Activated CD8-positive, alpha-beta T cell treated with anti-CD3 and anti-CD28 coated beads, Interleukin-2, amount 10 ng/mL, durations not matched to agents 7 days and 5 days (primary cell): ENCODE measurements around the gene TJAP1. TPM values are rescaled to one million over a fixed set of nuclear protein-coding genes. Genes with fewer than 3 reads are reported as not detected.

Experiments
- ATAC-seq: fragments of 150-1000 bp; cut with Tn5 transposase; one replicate; pipeline ENCODE4 v1.10.0; 2021; ENCODE audit warnings: moderate library complexity
- CTCF ChIA-PET: fragments of 350-600 bp; sonication (Branson Sonifier 250); formaldehyde crosslinking; loops from one replicate; lab custom pipeline; 2021; ENCODE audit warnings: antibody characterized with exemption; lab: Charles Lee
- POLR2A ChIA-PET: fragments of 350-600 bp; sonication (Branson Sonifier 250); formaldehyde crosslinking; loops from one replicate; lab custom pipeline; 2021; ENCODE audit warnings: antibody characterized with exemption; lab: Charles Lee
- DNase-seq: peaks from one replicate; pipeline ENCODE4 v3.0.0-alpha.2; 2020
- H3K27ac Mint-ChIP-seq: one replicate; pipeline ENCODE4 v1.8.0; 2021; ENCODE audit warnings: mild to moderate bottlenecking, mixed read lengths
- H3K27me3 Mint-ChIP-seq: one replicate; pipeline ENCODE4 v1.8.0; 2021; ENCODE audit warnings: low read depth, mixed read lengths
- H3K36me3 Mint-ChIP-seq: one replicate; pipeline ENCODE4 v1.8.0; 2021; ENCODE audit warnings: low read depth, mixed read lengths
- H3K4me1 Mint-ChIP-seq: one replicate; pipeline ENCODE4 v1.8.0; 2021; ENCODE audit warnings: low read depth, mixed read lengths
- H3K4me3 Mint-ChIP-seq: one replicate; pipeline ENCODE4 v1.8.0; 2021; ENCODE audit warnings: mild to moderate bottlenecking, mixed read lengths
- H3K9me3 Mint-ChIP-seq: one replicate; pipeline ENCODE4 v1.8.0; 2022; ENCODE audit warnings: mixed read lengths; ENCODE audit not compliant: insufficient read depth
- total RNA-seq, 2 experiments: library from RNA; stranded (reverse); gene quantifications; one replicate each; pipeline ENCODE4 v1.2.3, GENCODE V29; 2021

Gene TJAP1, protein sequence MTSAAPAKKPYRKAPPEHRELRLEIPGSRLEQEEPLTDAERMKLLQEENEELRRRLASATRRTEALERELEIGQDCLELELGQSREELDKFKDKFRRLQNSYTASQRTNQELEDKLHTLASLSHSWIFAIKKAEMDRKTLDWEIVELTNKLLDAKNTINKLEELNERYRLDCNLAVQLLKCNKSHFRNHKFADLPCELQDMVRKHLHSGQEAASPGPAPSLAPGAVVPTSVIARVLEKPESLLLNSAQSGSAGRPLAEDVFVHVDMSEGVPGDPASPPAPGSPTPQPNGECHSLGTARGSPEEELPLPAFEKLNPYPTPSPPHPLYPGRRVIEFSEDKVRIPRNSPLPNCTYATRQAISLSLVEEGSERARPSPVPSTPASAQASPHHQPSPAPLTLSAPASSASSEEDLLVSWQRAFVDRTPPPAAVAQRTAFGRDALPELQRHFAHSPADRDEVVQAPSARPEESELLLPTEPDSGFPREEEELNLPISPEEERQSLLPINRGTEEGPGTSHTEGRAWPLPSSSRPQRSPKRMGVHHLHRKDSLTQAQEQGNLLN
- 10 to 100 TPM; 34.7 to 35.5 TPM for total RNA-seq

DNA sequence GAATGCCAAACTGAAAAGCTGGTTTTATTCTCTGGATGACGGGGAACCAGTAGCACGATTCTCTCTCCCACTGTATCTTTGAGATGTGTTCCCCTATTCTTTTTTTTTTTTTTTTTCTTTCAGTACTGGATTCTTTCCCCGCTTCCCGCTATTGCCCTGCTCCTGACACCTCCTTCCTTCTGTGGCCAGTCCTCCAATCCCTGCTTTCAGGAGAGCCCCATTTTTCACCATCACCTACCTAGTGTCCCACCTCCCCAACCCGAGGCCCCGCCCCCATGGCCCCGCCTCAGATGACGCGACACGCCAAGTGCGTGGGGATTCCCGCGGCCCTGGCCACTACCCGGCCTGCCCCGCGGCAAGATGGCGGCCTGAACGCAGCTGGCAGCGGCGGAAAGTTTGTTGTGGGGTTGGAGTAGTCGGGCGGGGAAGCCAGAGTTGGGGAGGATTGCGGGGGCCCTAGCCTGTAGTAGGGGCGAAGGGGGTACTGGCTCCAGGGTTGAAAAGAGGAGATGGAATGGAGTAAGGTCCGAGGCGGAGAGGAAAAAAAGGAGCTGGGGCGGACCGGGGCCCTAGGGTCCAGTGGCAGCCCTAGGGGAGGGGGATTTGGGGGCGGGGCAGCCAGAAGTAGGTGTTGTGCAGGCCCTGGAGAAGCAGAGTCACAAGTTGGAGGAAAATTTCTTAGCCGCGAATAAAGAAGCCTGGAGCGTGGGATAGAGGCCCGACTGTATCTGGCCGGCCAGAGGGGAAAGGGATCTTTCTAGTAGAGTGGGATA is at the start of gene TJAP1:
Gene TJAP1, plus strand, starts transcription at position 336 of the 773 bp plus-strand sequence. CDS start 21,432 bp downstream, outside the sequence.
- Mint-ChIP-seq H3K4me1 (peaks cover 33% of the 10 kb centered on the region), H3K4me3 (peak within 1 kb of the TSS; percentile 97), H3K27me3 (no peaks in the 10 kb centered on the region), H3K9me3 (no peaks in the 10 kb centered on the region), H3K36me3 (no peaks in the 10 kb centered on the region), H3K27ac (peak within 1 kb of the TSS; percentile 92)
- CTCF ChIA-PET: interaction anchor here (0.6 to 1.8 kb wide), 5 partner anchors 10 to 248 kb away, joined by 3 to 5 read pairs (median 3); partner anchors contain the start of genes ABCC10 and DNPH1
- POLR2A ChIA-PET: interaction anchor here (0.6 to 1.5 kb wide), 17 partner anchors 8 to 418 kb away, joined by 3 to 7 read pairs (median 4); partner anchors contain the start of genes GTPBP2, KLC4, LRRC73 and MRPL2
- DNase-seq (peak; percentile 96), ATAC-seq (peak; percentile 100)

DNA sequence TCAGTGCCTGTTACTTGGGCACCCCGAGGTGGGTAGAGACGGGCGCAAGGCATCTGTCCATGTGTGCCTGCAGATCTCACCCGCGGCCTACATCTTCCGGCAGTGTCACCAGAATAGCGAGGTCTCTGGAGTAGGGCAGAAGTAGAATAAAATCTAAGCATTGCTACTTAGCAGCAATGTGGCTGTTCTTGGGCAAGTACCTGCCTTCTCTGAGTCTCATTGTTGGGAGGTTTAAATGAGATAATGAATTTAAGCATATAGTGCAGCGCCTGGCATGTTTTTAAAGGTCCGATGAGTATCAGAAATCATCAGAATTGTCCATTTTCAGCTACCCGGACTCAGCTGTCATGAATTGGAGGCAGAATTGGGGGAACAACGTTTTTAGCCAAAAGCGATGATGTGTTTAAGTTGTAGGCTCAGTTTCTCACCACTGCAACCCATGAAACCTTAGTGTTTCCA is 49.2 kb upstream of the TJAP1 start:
- ATAC-seq: no peak
- peaks cover 15% of the 10 kb centered on the region for H3K36me3 Mint-ChIP-seq

DNA sequence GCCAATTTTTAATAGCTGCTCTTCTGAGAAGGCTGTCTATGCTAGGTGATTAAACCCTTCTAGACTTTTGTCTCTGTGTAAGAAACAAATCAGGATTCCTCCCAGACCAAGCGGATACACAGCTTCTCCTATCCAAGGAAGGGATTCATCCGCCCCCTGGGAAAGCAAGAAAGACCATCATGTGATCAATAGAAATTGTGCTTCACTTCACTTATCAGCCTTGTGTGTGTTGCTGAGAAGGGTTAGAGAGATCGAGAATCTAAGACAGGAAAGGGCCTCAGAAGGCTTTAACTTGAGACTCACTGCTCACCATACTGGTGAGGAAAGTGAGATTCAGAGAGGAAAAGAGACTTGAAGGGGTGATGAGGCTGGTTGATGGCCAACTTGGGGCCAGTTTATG is 48.5 kb upstream of the TJAP1 start:
- POLR2A ChIA-PET: no interaction called here
- no peaks in the 10 kb centered on the region for H3K9me3 Mint-ChIP-seq
- H3K4me1 Mint-ChIP-seq: peaks cover 23% of the 10 kb centered on the region
- H3K27me3 Mint-ChIP-seq: no peaks in the 10 kb centered on the region
- no peak for ATAC-seq
- H3K27ac Mint-ChIP-seq: peak overlapping the region; percentile 97
- no peak for DNase-seq
- peaks cover 16% of the 10 kb centered on the region for H3K36me3 Mint-ChIP-seq
- peak overlapping the region; percentile 98 for H3K4me3 Mint-ChIP-seq
- CTCF ChIA-PET: interaction anchor here (0.7 to 2.6 kb wide), 4 partner anchors 10 to 120 kb away, joined by 3 to 11 read pairs (median 5); partner anchors contain the start of genes CRIP3, POLR1C and YIPF3

More for the DNA sequence above, 49.2 kb upstream of the TJAP1 start:
- Mint-ChIP-seq H3K9me3 (no peaks in the 10 kb centered on the region), H3K27me3 (no peaks in the 10 kb centered on the region), H3K4me1 (peaks cover 23% of the 10 kb centered on the region), H3K27ac (peak overlapping the region; percentile 97), H3K4me3 (peak overlapping the region; percentile 98)
- DNase-seq: no peak
- ChIA-PET CTCF (interaction anchor here (1.0 to 2.6 kb wide), 4 partner anchors 79 to 121 kb away, joined by 3 to 11 read pairs (median 5); partner anchors contain the start of genes CRIP3, POLR1C and YIPF3), POLR2A (no interaction called here)

DNA sequence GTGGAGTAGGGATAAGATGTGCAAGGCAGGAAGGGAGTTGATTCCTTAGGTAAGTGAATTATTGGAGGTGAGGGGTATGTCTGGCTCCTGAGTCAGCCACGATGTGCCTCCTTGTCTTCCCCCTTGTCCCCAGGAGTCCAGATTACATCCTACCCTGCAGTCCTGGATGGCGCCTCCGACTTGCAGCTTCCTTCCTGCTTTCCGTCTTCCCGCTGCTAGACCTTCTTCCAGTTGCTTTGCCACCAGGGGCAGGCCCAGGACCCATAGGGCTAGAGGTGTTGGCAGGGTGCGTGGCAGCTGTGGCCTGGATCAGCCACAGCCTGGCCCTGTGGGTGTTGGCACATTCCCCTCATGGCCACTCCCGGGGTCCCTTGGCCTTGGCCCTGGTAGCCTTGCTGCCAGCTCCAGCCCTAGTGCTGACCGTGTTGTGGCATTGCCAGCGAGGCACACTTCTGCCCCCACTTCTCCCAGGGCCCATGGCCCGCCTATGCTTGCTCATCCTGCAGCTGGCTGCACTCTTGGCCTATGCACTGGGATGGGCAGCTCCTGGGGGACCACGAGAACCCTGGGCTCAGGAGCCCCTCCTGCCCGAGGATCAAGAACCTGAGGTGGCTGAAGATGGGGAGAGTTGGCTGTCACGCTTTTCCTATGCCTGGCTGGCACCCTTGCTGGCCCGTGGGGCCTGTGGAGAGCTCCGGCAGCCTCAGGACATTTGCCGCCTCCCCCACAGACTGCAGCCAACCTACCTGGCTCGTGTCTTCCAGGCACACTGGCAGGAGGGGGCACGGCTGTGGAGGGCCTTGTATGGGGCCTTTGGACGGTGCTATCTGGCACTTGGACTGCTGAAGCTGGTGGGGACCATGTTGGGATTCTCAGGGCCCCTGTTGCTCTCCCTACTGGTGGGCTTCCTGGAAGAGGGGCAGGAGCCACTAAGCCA is 45.1 kb upstream of the TJAP1 start:
- no peak overlapping the region for H3K4me3 Mint-ChIP-seq
- H3K27me3 Mint-ChIP-seq: no peaks in the 10 kb centered on the region
- ATAC-seq: no peak
- H3K27ac Mint-ChIP-seq: no peak overlapping the region
- H3K36me3 Mint-ChIP-seq: peaks cover 22% of the 10 kb centered on the region
- H3K4me1 Mint-ChIP-seq: peaks cover 18% of the 10 kb centered on the region
- POLR2A ChIA-PET: no interaction called here
- CTCF ChIA-PET: interaction anchor here (0.9 to 1.8 kb wide), 2 partner anchors 20 to 75 kb away, joined by 3 to 6 read pairs; no protein-coding TSS in a partner anchor
- H3K9me3 Mint-ChIP-seq: no peaks in the 10 kb centered on the region
- no peak for DNase-seq

DNA sequence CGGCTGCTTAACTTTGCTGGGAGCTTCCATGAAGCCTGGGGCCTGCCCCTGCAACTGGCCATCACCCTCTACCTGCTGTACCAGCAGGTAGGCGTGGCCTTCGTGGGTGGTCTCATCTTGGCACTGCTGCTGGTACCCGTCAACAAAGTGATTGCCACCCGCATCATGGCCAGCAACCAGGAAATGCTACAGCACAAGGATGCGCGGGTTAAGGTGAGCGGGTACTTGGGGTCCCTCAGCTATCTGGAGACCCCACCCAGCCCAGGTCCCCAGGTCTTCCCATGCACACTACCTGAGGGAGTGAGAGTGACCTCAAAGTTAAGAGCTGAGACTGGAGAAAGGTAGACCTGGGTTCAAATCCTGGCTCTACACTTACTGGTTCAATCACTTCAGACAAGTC is 44.2 kb upstream of the TJAP1 start:
- H3K4me1 Mint-ChIP-seq: peaks cover 15% of the 10 kb centered on the region
- H3K27ac Mint-ChIP-seq: no peak overlapping the region
- ATAC-seq (no peak), DNase-seq (no peak)
- POLR2A ChIA-PET: interaction anchor here (0.5 to 0.7 kb wide), 2 partner anchors 65 to 135 kb away, joined by 3 to 6 read pairs; no protein-coding TSS in a partner anchor
- no peaks in the 10 kb centered on the region for H3K9me3 Mint-ChIP-seq
- CTCF ChIA-PET: interaction anchor here (1.8 kb wide), 1 partner anchor 74 kb away, joined by 6 read pairs; no protein-coding TSS in a partner anchor
- H3K27me3 Mint-ChIP-seq: no peaks in the 10 kb centered on the region
- H3K36me3 Mint-ChIP-seq: peaks cover 24% of the 10 kb centered on the region
- no peak overlapping the region for H3K4me3 Mint-ChIP-seq

DNA sequence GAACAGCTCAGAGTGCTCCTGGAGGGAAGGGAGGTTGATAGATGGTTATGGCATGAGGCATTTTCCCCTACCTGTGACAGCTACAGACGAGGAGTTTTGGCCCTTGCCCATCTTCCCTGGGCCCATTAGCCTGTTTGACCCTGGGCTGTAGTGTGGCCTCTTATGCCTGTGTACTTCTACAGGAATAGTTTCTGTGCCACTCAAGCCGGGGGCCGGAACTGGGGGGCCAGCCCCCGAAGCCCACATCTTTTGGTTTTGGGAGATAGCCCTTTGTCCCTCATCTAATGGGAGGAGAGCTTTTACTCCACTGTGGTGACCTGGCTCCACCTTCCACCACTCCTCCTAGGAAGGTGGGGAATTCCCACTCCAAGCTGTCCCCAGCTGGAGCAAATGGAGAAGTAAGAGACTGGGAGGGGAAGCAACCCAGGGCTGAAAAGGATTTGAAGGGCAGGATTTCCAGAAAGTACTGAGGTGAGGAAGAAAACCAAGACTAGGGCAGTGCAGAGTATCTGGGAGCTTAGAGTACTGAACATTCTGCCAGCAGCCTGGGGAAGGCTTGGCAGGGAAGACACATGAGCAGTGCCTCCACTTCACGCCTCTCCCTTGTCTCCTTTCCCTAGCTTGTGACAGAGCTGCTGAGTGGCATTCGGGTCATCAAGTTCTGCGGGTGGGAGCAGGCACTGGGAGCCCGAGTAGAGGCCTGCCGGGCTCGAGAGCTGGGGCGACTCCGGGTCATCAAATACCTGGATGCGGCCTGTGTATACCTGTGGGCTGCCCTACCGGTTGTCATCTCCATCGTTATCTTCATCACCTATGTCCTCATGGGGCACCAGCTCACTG is 43.1 kb upstream of the TJAP1 start:
- H3K9me3 Mint-ChIP-seq: no peaks in the 10 kb centered on the region
- CTCF ChIA-PET: interaction anchor here (1.8 kb wide), 1 partner anchor 73 kb away, joined by 6 read pairs; no protein-coding TSS in a partner anchor
- peaks cover 21% of the 10 kb centered on the region for H3K36me3 Mint-ChIP-seq
- H3K4me1 Mint-ChIP-seq: peaks cover 4% of the 10 kb centered on the region
- POLR2A ChIA-PET: no interaction called here
- no peak overlapping the region for H3K4me3 Mint-ChIP-seq
- DNase-seq (no peak), ATAC-seq (no peak)
- H3K27me3 Mint-ChIP-seq: no peaks in the 10 kb centered on the region
- no peak overlapping the region for H3K27ac Mint-ChIP-seq

DNA sequence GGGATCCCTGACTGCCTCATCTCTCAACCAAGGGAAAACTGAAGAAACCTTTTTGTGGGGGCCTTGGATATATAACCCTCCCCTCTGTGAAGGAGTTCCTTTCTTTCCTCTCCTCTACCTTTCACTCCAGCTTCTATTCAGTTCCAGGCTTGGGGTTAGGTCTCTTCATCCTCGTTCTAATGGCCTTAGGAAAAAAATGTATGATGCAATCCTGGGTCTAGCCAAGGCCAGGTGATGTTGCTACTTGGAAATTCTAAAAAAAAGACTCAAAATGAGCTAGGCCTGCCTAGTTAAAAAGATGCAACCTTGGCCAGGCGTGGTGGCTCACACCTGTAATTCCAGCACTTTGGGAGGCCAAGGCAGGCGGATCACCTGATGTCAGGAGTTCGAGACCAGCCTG is 42.4 kb upstream of the TJAP1 start:
- ChIA-PET CTCF (no interaction called here), POLR2A (no interaction called here)
- Mint-ChIP-seq H3K4me1 (peaks cover 4% of the 10 kb centered on the region), H3K36me3 (peaks cover 24% of the 10 kb centered on the region), H3K9me3 (no peaks in the 10 kb centered on the region), H3K27me3 (no peaks in the 10 kb centered on the region), H3K27ac (no peak overlapping the region), H3K4me3 (no peak overlapping the region)
- no peak for ATAC-seq
- no peak for DNase-seq

DNA sequence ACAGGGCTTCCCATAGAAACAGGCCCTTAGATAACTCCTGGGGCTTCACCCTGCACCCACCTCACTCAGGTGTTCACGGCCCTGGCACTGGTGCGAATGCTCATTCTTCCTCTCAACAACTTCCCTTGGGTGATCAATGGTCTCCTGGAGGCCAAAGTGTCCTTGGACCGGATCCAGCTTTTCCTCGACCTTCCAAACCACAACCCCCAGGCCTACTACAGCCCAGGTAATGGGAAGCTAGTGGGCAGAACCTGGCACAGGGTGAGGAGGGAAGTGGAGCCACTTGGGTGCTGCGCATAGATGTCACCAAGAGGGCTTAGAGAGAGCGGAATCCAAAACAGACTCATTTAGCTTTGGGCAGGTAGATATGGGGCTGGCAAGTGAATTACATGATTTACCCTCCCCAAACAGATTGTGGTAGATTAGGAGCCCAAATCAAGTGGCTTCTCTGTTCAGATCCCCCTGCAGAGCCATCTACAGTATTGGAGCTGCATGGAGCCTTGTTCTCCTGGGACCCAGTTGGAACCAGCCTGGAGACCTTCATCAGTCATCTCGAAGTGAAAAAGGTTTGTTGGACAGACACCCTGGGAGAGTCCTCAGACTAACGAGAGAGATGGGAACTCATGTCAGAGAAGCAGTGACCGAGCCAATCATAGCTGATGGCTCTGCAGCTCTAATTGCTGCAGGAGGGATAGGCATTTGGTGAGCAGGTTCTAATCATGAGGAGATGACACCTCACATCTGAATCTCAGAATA is 41.5 kb upstream of the TJAP1 start:
- peaks cover 22% of the 10 kb centered on the region for H3K36me3 Mint-ChIP-seq
- no peaks in the 10 kb centered on the region for H3K27me3 Mint-ChIP-seq
- POLR2A ChIA-PET: no interaction called here
- DNase-seq: no peak
- no peaks in the 10 kb centered on the region for H3K4me1 Mint-ChIP-seq
- H3K9me3 Mint-ChIP-seq: no peaks in the 10 kb centered on the region
- H3K4me3 Mint-ChIP-seq: no peak overlapping the region
- ATAC-seq: no peak
- CTCF ChIA-PET: interaction anchor here (2.2 kb wide), 1 partner anchor 71 kb away, joined by 6 read pairs; no protein-coding TSS in a partner anchor
- H3K27ac Mint-ChIP-seq: no peak overlapping the region

DNA sequence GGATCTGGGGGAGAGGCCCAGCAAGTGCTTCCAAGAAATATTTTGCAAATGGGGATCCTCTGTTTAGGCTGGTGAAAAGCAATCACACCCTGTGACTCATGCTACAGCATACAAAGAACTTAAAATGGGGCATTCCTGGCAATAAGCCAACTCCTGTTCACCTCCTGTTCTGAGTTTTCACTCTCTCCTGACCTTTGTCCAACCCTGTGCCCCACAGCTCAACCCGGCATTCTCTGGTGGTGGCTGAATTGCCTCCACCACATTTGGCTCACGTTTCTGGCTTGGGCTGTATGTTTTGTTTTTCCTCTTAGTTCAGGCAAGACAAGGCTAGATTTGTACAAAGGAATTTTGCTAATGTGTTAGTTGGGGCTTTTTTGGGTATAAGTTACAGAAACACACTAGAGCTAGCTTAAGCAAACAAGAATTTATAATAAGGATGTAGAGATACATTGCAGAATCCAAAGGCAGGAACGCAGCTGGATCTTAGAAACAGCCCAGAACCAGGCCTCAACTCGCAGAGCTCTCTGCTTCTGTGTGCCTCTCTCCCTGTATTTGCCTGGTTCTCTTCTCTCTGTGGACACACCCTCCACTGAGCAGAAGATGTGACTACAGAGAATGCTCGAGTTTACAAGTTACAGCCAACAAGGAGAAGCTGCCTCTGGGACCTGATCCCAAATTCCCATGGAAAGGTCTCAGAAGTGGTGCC is 40.6 kb upstream of the TJAP1 start:
- ChIA-PET POLR2A (no interaction called here), CTCF (interaction anchor here (2.2 kb wide), 1 partner anchor 70 kb away, joined by 6 read pairs; no protein-coding TSS in a partner anchor)
- Mint-ChIP-seq H3K4me1 (no peaks in the 10 kb centered on the region), H3K4me3 (no peak overlapping the region), H3K27ac (no peak overlapping the region), H3K9me3 (no peaks in the 10 kb centered on the region), H3K27me3 (no peaks in the 10 kb centered on the region), H3K36me3 (peaks cover 21% of the 10 kb centered on the region)
- DNase-seq (no peak), ATAC-seq (no peak)
